Right lobe of liver (tissue), 4 donors: ENCODE measurements around the gene ACOD1.

Experiments used
- CTCF ChIP-seq, 4 donors: fragments of 200-600 bp in 3 of 4; fragments of 450-650 bp in 1 of 4; IDR thresholded peaks; one replicate each; pipeline versions ENCODE4 v1.5.1 to v1.8.0; 2016 to 2022; ENCODE audit warnings: antibody characterized with exemption in 4 of 4, mild to moderate bottlenecking in 2 of 4
- POLR2A ChIP-seq: fragments of 450-650 bp; IDR thresholded peaks from one replicate; pipeline ENCODE4 v1.6.1; 2017; ENCODE audit warnings: antibody characterized with exemption, mild to moderate bottlenecking
- donor health status: DM: no; HTN: no; CAD: no.
- donor health status: DM: no; HTN: no; CAD: no.
- donor health status: DM: no; HTN: yes; CAD: no.

- TF ChIP-seq CTCF (IDR thresholded peaks at IDR 0.05) (no peak), POLR2A (no peak)
Measured at GRCh38 chr13:76929851-76930374, 18.4 kb upstream of the ACOD1 start.
